ENCODE measurements around the gene JAG2. TPM values are rescaled to one million over a fixed set of nuclear protein-coding genes. Genes with fewer than 3 reads are reported as not detected.

Gene JAG2
- total RNA-seq, 1 donor from 2014 or later: 5.7 TPM

DNA sequence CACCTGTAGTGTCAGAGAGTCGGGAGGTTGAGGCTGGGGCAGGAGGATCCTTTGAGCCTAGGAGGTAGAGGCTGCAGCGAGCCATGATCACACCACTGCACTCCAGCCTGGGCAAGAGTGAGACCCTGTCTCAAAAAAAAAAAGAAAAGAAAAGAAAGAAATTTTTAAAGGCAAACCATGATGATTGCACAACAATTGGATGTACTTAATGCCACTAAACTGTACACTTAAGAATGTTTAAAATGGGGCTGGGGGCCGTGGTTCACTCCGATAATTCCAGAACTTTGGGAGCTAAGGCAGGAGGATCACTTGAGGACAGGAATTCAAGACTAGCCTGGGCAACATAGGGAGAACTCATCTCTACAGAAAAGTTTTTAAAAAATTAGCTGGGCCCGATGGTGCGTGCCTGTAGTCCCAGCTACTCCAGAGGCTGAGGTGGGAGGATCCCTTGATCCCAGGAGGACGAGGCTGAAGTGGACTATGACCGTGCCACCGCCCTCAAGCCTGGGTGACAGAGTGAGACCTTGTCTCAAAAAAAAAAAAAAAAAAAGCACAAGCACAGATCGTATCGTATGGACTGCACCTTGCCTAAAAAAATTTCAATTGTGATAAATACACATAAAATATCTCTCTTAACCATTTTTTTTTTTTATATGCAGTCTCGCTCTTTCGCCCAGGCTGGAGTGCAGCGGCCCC, 32.7 kb downstream of the JAG2 start:
- H3K4me3 ChIP-seq (ENCODE audit: low read depth, low read length): no peak overlapping the region
- DNase-seq (ENCODE audit: low read depth): no peak
- TF ChIP-seq, protein P1, sequence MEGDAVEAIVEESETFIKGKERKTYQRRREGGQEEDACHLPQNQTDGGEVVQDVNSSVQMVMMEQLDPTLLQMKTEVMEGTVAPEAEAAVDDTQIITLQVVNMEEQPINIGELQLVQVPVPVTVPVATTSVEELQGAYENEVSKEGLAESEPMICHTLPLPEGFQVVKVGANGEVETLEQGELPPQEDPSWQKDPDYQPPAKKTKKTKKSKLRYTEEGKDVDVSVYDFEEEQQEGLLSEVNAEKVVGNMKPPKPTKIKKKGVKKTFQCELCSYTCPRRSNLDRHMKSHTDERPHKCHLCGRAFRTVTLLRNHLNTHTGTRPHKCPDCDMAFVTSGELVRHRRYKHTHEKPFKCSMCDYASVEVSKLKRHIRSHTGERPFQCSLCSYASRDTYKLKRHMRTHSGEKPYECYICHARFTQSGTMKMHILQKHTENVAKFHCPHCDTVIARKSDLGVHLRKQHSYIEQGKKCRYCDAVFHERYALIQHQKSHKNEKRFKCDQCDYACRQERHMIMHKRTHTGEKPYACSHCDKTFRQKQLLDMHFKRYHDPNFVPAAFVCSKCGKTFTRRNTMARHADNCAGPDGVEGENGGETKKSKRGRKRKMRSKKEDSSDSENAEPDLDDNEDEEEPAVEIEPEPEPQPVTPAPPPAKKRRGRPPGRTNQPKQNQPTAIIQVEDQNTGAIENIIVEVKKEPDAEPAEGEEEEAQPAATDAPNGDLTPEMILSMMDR (conservative IDR thresholded peaks at IDR 0.05; ENCODE audit: low read depth, low read length): no peak

DNA sequence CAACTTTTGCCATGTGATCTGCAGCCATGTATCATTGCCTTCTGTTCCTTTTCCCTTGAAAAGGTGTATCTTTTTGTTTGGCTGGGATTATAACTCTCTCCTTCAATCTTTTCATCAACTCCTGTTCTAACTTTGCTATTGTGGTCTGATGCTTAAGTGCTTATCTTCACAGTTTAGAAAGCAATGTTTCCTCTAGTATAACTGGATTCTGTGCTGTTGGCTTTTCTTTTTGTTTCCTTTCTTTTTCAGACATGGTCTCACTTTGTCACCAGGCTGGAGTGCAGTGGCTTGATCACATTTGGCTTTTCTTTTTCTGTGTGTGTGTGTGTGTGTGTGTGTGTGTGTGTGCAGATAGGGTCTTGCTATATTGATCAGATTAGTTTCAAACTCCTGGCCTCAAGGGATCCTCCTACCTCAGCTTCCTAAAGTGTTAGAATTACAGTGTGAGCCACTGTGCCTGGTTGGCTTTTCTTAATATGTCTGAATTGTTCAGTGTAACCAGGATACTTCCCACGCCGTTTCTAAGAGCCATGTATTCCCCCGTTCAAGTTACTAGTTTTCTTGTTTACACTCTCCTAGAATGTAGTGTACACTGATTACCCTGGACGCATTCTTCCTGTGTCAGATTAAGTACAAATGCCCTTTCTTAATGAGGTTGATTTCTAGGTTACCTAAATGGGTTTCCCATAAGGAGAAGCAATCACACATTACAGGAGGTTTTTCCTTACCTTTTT, 35.5 kb downstream of the JAG2 start:
- no peak for DNase-seq (ENCODE audit: low read depth)
- no peak overlapping the region for H3K4me3 ChIP-seq (ENCODE audit: low read depth, low read length)
- TF ChIP-seq, protein P1 (conservative IDR thresholded peaks at IDR 0.05; ENCODE audit: low read depth, low read length): no peak

DNA sequence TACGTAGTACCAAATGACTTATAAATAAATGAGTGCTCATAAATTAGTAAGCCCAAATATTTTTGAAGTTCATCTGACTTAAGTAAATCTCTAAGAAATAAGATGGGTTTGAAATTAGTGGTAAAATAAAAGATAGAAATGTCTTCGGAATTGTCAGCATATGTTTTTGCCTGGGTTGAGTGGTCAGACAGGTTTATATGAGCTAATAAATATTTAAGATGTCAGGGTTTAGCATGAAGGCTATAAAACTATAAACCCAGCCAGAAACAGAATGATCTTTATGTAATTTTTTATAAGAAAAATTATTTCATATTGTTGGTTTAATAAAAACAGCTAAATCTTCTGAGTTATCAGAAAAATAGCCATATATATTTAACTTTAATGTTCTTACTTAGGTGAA, 37.3 kb downstream of the JAG2 start:
- H3K4me3 ChIP-seq (ENCODE audit: low read depth, low read length): no peak overlapping the region
- no peak for DNase-seq (ENCODE audit: low read depth)
- TF ChIP-seq, protein P1 (conservative IDR thresholded peaks at IDR 0.05; ENCODE audit: low read depth, low read length): no peak

DNA sequence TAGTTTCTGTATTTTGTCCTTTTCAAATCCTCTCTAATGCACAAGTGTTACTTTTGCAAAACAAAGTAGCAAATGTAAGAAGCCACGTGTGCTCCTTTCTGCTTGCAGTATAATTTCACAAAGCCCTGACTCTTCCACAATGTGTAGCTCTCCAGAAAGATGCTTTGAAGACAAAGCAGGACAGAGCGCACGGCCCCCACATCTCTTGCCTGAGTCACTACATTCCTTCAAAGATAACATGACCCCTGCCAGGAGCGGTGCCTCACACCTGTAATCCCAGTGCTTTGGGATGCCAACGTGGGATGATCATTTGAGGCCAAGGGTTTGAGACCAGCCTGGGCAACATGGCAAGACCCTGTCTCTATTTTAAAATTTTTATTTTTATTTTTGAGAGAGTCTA, 40.5 kb downstream of the JAG2 start:
- no peak for DNase-seq (ENCODE audit: low read depth)
- no peak overlapping the region for H3K4me3 ChIP-seq (ENCODE audit: low read depth, low read length)
- TF ChIP-seq, protein P1 (conservative IDR thresholded peaks at IDR 0.05; ENCODE audit: low read depth, low read length): no peak

DNA sequence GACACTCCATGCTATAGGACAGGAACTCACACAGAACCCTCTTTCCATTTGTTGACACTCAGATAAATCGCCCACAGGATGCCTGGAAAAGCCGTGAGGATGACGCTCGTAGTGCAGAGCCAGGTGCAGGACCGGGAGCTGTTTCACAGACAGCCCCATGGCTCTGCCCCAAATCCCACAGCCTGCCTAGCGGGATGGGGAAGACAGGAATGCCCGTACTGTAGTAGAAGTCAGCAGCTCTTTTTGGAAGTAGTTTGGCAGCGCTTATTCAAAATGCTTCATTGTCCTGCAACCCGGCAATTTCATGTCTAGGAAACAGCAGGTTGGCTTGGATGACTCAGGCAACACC, 41.6 kb downstream of the JAG2 start:
- H3K4me3 ChIP-seq (ENCODE audit: low read depth, low read length): no peak overlapping the region
- DNase-seq (ENCODE audit: low read depth): no peak
- TF ChIP-seq, protein P1 (conservative IDR thresholded peaks at IDR 0.05; ENCODE audit: low read depth, low read length): no peak

DNA sequence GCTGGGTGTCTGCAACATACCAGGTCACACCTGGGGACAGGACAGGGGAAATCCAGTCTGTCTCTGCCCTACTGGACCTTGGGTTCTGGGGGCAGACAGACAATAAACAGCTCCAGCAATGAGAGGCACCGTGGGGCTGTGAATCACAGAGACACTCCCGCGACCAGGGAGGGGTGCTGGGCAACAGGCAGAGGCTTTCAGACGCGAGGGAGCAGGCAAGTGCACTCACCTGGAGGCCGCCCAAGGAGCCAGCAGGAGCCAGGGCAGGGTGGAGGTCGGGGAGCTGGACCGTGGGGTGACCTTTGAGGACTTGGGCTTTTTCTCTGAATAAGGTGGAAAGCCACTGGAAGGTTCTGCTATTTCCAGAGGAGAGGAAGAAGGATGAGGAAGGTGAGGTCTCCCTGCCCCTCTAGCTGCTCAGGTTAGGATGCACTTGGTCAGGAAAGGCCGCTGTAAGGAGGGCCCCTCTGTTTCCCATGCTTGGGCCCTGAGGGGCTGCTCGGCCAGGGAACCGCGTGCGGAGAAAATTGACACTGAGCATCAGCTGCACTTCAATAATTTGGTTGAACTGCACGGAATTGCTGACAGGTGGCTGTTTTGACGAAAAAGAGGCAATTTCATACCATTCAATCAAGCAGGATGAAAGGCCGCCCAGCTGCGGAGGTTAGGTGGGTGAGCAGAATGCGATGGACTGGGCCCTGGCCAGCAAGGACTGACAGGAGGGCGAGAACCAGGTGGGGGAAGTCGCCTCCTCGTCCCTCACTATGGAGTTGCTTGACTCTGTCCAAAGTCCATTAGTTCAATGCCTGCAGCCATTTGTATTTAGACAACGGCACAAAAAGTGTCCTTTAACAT, 42.2 kb downstream of the JAG2 start:
- TF ChIP-seq, protein P1 (conservative IDR thresholded peaks at IDR 0.05; ENCODE audit: low read depth, low read length): no peak
- no peak for DNase-seq (ENCODE audit: low read depth)
- no peak overlapping the region for H3K4me3 ChIP-seq (ENCODE audit: low read depth, low read length)

Measured in epithelial cell of proximal tubule (primary cell).